Lower leg skin (tissue), 3 donors: ENCODE results near the gene PCCA.

Experiments used
- POLR2A ChIP-seq, 2 donors: fragments of 450-650 bp; IDR thresholded peaks; one replicate each; pipeline ENCODE4 v1.6.1; 2016 to 2017; ENCODE audit warnings: antibody characterized with exemption in 2 of 2, mild to moderate bottlenecking in 1 of 2, moderate library complexity in 1 of 2
- TF ChIP-seq, protein P1 (sequence below), 3 donors: fragments of 450-650 bp; IDR thresholded peaks; one replicate each; pipeline ENCODE4 v1.5.1; 2016; ENCODE audit warnings: antibody characterized with exemption in 3 of 3, mild to moderate bottlenecking in 3 of 3, moderate library complexity in 2 of 3

- TF ChIP-seq, protein P1, sequence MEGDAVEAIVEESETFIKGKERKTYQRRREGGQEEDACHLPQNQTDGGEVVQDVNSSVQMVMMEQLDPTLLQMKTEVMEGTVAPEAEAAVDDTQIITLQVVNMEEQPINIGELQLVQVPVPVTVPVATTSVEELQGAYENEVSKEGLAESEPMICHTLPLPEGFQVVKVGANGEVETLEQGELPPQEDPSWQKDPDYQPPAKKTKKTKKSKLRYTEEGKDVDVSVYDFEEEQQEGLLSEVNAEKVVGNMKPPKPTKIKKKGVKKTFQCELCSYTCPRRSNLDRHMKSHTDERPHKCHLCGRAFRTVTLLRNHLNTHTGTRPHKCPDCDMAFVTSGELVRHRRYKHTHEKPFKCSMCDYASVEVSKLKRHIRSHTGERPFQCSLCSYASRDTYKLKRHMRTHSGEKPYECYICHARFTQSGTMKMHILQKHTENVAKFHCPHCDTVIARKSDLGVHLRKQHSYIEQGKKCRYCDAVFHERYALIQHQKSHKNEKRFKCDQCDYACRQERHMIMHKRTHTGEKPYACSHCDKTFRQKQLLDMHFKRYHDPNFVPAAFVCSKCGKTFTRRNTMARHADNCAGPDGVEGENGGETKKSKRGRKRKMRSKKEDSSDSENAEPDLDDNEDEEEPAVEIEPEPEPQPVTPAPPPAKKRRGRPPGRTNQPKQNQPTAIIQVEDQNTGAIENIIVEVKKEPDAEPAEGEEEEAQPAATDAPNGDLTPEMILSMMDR (IDR thresholded peaks at IDR 0.05): no peak
- no peak for TF ChIP-seq POLR2A (IDR thresholded peaks at IDR 0.05)
Observed at GRCh38 chr13:100423375-100423774, 334.5 kb downstream of the PCCA start.
